HG03558 (cell line): ENCODE data around the gene SLC8A3.

Source experiments
- ATAC-seq: cut with Tn5 transposase; IDR thresholded peaks from one replicate; pipeline ENCODE4 v1.9.1; 2021; ENCODE audit warnings: moderate number of reproducible peaks; ENCODE audit not compliant: unreplicated experiment; ENCODE audit errors: extremely low read depth

The SLC8A3 gene

DNA sequence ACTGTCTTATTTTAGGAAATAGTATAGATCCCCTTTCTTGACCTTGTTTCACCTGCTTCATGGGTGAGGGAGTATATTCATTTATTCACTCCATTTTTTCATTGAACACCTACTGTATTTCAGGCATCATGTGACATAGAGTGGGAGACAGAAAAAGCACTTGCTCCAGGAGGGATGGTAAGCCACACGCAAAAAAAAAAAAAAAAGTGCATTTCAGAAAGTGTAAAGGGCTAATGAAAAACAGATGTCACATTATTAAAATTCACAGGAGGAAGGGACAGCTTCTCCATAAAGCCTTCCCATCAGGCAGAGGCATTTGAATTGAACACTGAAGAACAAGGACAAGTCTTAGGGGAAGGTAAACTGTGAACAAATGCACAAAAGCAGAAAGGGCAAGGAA lies 7.5 kb downstream of the SLC8A3 start:
- no peak for ATAC-seq

DNA sequence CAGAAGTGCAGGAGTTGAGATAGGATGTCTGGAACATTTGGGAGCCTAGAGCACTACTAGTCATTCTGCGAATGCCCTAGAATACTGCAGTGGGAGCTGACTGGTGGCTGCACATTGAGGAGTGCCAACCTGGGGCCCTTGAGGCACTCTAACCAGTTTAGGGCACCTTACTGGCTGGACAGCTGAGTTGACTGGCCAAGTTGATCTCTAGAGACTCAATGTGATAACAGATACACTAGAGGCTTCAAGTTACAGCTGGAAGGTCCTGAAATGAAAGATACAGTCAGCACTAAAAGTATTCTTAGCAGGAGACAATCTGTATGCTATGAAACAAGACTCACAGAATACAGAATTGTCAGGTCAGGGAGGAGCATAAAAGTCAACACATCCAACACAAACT lies 8.0 kb downstream of the SLC8A3 start:
- ATAC-seq, result no peak

DNA sequence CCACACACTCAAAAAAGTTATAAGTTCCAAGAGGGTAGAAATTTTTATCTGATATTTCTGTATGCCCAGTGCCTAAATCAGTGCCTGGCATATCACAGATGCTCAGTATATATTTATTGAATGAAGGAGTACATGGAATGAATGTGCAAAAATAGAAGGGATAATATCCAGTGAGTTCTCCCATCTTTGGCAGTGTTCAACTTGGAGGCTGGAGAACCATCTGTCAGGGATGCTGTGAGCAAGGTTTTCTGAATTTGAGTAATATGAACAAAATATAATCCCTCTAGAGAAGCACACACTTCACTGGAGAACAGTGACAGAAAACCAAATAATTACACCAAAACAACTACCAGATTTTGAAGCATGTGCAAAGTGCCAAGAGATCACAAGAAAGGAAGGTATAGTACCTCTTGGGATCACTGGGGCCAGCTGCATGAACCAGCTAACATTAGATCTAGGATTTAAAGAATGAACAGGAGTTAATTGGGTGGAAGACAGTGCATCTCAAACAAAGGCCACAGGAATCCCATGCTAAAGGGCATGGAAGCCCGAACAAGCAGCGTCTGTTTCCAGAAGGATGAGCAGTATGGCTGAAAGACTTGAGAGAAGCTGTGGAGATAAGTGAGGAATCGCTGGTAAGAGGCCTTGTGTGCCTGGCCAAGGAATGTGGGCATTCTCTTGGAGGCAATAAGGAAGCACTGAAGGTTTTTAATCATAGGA lies 11.5 kb downstream of the SLC8A3 start:
- no peak for ATAC-seq

DNA sequence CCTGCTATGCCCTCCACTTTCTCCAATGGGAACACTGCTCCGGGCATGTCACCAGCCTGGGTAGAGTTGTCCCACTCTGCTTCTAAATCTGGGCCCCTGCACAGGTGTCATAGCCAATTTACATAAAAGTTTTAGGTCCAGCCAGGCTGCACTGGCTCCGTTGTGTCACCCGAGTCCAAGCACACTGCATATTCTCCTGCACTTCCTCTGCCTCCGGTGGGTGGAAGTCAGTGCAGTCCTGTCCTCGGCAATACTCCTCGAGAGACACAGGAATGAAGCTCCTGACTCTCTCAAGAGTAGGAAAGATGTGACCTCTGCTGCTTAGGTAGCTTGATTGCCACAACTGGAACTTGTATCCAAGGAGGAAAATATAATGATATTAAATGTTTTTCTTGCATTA lies 15.2 kb downstream of the SLC8A3 start:
- no peak for ATAC-seq

DNA sequence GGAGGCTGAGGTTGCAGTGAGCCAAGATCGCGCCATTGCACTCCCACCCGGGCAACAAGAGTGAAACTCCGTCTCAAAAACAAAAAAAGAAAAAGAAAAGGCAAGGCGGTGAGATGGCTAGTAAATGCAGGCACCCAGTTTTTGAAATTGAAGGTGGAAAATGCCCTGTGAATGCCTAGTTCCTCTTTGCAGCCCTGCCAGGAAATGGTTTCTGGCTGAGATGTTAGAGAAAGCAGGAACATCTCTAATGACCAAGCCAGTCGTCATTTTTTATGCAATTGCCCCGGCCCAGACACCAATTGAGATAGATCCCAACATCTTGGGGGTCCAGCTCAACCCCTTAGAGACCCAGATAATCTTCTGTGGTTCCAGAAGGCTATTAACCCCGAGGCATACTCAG lies 17.0 kb downstream of the SLC8A3 start:
- ATAC-seq, result no peak

DNA sequence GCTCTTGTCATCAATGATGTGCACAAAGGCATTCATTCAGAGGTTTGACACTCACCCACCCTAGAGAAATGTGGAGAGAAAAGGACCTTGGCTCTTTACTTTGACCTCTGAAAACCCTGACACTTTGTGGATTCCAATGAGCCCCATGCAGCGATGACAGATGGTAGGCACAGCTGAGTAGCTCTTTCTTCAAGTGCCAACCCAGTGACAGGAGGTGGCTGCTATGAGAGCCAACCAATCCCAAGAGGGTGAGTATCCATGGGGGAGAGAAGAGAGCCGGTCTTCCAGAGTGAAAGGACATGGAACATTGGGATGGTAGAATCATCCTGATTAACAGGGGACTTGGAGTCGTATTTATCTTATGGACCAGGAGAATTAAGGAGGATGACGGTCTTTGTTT lies 17.8 kb downstream of the SLC8A3 start:
- ATAC-seq, result no peak

DNA sequence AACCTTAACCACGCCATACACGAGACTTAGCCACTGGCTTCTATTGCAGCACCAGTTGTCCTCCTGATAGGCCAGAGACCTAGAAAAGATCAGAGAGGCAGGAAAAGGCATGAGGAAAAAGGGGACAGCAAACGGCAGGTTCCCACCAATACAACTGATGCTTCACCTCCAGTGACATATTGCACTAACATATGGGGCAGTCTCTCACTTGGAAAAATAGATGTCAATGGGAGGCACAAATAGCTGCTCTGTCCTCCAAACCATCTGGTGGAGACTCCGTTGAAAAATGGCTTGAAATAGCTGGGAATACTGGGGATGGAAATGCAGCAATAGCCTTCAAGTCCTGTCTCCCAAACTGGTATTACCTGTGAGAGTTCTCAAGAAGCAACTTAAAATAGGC lies 20.3 kb downstream of the SLC8A3 start:
- ATAC-seq, result no peak

DNA sequence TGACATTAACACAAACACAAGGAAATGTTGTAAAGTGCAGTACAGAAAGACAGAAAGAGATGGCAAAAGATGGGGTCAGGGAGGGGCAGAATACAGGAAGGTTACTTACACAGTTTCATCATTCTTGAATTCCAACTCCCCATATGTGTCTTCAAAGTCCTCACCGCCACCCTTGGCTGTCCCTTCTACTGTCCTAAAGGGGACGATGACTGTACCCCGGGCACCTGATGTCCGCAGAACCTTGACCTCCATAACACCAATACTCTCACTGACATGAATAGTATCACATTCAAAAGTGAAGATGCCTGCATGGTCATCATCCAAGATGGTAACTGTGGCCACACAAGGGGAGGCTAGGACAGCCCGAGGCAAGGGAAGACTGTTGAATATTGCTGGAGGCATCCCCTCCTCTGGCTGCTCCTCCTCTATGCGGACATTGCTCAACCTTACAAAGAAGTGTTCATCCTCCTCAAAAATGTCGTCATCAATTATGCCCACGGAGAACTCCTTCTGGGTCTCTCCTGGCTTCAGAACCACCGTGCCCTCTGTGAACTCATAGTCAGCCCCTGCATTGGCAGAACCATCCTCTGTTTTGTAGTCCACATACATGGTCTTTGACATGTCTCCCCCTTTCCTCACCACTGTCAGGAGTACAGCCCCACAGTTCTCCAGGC lies 22.1 kb downstream of the SLC8A3 start:
- ATAC-seq, result no peak

DNA sequence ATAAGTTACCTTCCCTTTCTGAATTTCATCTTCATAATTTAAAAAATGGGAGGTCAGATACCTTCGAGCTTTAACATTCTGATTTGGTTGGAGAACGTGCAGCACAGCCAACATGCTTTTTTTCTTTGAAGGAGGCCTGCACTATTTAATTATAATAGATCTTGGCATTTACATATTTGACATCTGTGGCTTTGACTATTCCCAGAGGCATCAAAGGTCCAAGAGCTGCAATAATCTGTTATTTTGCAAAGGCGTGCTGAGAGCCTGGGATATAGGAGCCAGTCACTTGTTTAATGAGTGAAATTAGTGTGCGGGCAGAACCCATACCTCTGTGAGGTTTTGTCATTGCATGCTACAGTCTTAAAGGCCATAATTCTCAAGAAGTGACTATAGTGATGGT lies 26.4 kb downstream of the SLC8A3 start:
- no peak for ATAC-seq

DNA sequence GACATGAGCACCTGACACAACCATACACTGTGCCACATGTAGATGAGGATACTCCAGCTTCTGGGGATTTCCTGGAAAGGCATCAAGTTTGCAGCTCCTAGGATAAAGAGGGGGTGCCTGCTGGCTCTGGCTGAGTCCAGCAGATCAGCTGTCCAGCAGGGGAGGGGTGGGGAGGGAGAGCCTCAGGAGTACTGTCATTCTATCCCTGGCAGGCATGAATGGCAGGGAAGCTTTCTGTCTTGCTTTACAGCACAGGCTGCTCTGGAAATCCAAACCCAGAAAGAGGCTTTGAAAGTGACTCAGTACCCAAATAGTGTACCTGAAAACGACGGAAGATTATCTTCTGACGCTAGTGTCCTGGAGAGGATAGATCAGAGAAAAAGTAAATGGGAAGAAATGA lies 32.2 kb downstream of the SLC8A3 start:
- ATAC-seq, result no peak

DNA sequence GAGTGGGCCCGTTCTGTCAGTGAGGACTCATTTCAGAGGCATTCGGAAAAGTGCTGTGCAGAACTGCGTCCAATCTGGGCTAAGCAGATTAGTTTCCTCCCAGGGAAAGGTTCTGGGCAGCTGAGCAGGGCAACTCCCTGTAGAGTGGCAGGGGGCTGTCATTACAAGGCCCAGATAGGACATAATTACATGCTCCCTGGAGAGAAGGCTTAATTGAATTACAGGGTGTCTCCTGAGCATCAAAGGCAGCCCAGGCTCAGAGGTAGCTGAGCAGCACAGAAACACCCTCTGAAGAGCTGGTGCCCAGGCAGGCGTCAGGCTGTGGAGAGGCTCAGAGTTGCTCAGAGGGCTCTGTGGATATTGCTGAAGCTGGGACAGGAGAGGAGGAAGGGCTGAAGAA lies 36.0 kb downstream of the SLC8A3 start:
- no peak for ATAC-seq

DNA sequence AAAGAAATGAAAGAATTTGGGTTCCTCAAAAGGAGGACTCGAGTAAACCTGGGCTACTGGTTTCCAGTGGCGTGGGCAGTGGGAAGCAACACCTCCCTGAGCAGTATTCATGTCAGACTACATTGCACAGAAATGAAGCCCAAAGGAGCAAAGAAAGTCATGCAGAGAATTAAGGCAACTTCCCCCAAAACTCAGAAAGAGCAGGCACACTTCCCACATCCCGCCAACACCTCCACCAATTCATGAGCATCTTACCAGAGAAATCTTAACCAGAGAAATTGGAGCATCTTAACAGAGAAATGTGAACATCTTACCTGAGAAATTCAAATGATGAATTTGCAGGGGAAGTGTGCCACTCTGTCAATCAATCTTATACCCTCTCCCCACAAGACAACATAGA lies 36.7 kb downstream of the SLC8A3 start:
- ATAC-seq, result no peak

DNA sequence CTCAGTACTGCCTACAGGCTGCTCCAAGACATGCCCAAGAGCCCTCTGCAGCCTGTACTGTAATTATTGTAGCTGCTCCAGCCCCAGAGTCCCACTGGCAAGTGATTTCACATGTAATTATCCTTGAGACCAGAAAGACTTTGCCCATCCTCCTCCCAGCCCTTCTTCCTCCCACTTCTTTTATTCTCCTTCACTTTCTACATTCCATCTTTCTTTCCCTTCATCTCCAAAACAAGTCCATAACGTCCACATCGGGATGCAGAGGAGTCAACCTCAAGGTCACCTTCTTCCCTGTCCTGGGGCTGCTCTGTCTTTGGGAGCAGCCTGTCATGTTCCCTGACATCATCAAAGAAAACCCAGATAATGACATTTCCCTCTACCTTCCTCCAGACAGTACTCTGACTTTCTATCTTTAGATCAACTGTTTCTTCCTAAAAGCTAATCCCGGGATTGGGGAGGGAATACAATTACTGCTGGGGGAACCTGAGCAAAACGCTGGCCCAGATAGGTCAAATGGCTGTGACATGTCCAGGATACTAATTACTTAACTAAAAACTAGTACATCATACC lies 39.1 kb downstream of the SLC8A3 start:
- ATAC-seq, result no peak

DNA sequence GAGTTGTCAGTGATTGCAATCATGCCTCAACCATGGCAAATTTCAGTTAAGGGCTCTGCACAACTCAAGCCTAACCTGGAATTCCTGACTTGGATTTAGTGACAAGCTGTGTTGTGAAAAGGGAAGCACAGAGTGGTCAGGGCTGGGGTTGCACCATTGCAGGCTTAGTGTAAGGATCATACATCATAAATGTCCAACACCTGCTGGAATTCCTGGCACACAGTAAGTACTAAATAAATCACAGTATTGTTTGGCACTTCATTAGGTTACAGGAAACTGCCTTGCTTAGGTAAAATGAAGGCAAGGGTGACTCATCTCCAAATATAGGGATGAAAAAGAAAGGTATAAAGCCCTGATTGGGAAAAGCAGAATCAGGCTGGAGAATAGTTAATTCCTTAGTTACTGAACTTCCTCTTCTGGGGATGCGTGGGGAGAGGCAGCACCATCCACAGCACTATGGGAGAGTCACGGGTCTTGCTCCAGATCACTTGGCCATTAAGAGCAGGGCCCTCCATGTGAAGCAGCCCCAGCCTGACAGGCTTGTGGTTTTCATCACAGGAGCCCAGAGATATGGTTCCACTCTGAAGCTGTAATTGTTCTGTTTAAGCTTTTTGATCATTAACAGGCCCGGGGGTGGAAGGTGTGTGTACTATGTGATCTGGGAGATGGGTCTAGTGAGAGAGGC lies 39.7 kb downstream of the SLC8A3 start:
- no peak for ATAC-seq

DNA sequence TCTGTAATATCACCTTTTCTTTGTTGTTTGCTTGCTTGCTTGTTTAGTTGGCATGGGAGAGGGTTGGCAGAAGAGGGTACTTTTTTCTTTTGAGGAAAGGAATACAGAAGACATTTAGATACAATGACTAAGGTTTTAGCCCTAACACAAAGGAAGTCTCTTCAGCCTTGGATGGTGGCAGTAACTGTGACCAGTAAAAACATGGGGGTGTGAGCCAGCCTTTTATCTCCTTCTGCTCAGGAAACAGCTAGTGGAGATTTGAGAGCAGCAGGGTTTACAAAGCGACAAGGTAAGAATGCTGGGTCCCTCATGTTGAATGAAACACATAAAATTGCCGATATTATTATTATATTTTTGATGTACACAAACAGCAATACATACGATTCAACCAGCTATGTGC lies 40.4 kb downstream of the SLC8A3 start:
- ATAC-seq, result no peak

DNA sequence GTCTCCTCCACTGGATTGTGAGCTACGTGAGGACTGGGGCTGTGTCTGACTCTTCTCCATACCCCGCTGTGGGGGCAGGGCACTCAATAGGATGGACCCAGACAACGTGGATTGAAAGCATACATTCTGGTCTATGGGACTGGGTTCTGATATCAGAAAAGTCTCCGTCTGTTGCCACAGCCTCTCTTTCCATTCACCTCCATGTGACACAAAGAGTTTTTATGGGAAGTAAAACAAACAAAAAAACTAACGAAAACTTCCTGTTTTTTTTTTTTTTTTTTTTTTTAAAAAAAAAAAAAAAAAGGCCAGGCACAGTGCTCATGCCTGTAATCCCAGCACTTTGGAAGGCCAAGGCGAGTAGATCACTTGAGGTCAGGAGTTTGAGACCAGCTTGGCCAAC lies 44.7 kb downstream of the SLC8A3 start:
- ATAC-seq, result no peak

DNA sequence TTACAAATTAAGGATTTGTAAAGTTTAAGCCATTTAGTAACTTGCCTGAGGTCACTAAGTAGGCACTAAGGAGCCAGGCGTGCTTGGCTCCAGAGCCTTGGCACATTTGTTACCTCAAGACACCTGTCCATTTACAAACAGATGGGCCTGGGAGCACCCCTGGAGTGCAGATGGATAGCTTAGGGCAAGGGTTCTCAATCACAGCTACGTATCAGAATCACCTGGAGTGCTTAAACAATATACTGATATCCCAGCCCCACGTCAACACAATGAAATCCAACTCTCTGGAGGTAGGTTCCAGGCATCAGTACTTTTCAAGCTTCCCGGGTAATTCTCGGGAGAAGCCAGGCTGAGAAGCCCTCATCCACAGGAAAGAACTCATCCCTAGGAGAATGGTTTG lies 45.4 kb downstream of the SLC8A3 start:
- ATAC-seq, result no peak

DNA sequence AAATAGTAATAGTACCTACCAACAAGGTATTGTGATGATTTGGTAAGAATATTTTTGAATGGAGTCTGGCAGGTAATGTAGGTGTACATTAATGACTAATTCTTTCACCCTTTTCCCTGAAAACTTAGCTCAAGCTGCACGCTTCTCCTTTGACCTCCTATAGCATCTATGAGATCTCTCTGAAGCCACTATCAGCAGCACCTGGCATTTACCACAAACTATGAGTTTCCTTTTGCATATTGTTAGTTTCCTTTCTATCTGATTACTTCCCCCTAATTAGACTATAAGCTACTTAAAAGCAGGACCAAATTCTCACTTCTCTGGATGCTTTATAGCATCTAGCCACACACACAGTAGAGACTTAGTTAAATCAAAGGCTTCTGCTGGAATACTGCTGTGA lies 48.1 kb downstream of the SLC8A3 start:
- ATAC-seq, result no peak

DNA sequence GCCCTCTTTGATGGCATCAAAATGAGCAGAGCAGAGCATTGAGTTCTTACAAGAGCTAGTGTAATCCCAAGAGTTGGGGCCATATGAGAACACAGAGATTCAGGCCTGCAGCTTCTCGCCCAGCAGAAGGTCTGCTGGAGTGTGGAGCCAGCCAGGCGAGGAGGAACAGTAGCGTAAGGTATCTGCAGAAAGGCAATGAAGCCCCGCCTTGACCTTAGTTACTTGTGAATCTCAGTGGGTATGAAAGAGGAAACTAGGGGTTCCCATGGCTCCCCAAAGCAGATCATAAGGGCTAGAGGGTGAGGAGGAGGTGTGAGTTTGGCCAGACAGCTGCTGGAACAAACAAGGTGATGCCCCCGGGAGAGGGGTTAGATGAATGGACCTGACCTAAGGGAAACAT lies 49.4 kb downstream of the SLC8A3 start:
- ATAC-seq, result no peak

DNA sequence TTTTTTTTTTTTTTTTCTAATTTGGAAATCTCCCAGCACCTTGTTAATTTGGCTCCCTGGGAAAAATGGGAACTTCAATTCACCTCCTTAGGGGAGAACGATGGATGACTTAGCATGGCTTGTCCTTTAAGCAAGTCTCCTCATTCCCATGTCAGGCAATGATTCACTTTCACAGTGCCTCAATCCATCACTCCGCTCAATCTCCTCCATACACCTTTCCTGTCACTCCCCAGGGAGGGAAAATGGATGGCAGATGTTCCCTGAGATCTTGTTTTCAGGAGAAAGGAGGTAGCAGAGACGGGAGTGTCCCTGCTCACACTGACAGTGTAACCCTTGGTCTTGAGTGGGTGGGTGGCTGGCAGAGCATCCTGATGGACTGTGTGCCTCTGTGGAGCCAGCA lies 51.0 kb downstream of the SLC8A3 start:
- no peak for ATAC-seq

DNA sequence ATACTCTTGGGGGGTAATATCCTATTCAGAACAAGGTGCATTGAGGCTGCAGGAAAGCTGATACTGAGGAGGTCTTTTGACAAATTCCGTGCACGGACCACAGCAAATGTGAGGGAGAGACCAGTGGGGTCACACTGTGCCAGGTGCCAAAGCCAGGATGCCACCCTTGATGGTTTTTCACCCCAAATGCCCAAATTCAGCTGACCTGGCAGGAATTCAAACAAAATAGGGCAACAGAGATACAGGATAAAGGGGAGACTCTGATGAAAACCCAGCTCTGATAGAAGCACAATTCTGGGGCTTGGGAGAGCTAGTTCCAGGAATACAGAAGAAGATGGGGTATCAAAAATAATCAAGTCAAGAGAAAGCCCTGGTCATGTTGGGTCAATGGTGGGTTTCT lies 55.3 kb downstream of the SLC8A3 start:
- ATAC-seq, result no peak
